Medulla oblongata (tissue), 1 donor: ENCODE data around the gene BCL11B.
"Not testable (repeated sequence)": the region's sequence is repeated elsewhere in the genome, so short reads cannot be mapped to it uniquely, and the experiment has no call there.

ENCODE experiments used
- DNase-seq: peaks from one replicate; pipeline ENCODE4 v3.0.0-alpha.2; 2015; ENCODE audit errors: extremely low spot score

Gene BCL11B

DNA sequence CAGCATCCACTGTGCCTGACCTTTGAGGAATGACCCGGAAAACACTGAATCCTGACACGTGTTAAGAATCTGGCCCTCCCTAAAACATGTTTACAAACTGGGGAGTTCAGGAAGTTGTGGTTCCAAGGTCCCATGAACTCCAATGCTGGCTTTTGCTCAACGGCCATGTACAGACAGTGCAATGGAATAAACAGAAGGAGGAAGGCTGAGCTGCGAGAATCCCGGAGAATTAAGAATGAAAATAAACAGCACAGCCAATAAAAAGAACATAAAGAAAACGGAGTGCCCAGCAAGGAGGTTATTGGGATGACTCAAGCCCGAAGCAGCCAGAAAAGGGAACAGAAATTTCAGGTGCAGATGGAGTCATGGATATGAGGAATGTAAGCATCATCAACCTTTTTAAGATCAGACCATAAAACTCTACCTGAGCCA is 32.3 kb downstream of the BCL11B start:
- no peak for DNase-seq

- no peak for DNase-seq
Observed at GRCh38 chr14:99238216-99238615, 33.8 kb downstream of the BCL11B start.

- DNase-seq = no peak
Observed at GRCh38 chr14:99237288-99237687, 34.7 kb downstream of the BCL11B start.

GRCh38 chr14:99236386-99237138 is 35.4 kb downstream of the BCL11B start:
- DNase-seq = no peak

DNA sequence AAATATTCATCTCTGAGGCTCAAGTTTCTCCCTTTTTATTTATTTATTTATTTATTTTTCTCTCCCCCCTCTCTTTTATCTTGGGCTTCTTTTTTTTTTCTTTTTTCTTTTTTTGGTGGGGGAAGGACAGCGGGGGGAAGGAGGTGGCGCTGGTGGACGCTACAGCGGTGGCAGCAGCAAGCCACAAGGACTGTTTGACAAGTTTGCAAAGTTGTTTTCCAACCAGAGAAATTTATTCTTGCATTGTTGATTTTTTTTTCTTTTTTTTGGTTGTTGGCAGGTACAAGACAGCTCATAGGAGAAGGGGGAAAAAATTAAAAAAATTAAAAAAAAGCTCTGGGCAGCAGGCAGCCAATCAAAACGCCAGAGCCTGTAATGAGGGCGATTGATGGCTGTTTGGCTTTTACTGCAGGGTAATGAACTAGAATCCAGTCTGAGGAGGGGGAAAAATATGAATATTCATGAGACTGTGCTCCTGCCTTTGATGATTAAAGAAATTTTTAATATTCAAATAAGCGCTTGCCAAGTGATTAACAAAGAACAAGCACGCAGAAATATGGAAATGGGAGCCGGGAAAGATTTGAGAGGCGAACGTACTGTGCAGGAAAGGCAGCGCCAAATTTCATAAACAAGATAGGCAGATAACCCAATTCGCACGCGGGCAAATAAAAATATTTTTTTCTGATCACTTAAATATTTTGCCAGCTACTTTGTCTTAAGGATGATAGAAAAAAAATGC is 36.2 kb downstream of the BCL11B start:
- no peak for DNase-seq

- DNase-seq = no peak
Observed at GRCh38 chr14:99234961-99235571, 36.9 kb downstream of the BCL11B start.

GRCh38 chr14:99234355-99234754 is 37.6 kb downstream of the BCL11B start:
- DNase-seq = no peak

- DNase-seq = no peak
Observed at GRCh38 chr14:99233222-99234035, 38.6 kb downstream of the BCL11B start.

DNA sequence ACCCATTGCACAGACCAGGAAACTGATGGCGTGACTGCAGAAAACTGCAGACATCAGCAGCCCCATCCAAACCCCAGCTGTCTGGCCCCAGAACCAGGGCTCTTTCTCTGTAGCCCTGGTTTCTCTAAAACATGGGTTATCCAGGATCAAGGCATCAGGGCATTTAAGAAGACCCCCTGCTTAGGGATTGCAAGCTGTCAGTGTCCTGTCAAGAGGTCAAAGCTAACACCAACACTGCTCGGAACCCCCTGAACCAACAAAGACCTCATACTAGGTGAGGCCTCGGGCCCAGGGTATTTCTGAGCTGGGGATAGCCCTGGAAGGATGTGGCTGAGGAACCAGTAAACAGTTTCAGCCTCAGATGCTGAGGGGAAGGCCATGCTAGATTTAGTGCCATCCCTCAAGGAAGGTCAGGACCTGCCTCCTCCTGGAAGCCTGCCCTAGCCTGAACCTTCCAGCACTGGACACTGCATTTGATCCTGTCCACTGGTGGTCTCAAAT is 39.2 kb downstream of the BCL11B start:
- DNase-seq = no peak

GRCh38 chr14:99231850-99232713 is 39.9 kb downstream of the BCL11B start:
- DNase-seq = no peak

DNA sequence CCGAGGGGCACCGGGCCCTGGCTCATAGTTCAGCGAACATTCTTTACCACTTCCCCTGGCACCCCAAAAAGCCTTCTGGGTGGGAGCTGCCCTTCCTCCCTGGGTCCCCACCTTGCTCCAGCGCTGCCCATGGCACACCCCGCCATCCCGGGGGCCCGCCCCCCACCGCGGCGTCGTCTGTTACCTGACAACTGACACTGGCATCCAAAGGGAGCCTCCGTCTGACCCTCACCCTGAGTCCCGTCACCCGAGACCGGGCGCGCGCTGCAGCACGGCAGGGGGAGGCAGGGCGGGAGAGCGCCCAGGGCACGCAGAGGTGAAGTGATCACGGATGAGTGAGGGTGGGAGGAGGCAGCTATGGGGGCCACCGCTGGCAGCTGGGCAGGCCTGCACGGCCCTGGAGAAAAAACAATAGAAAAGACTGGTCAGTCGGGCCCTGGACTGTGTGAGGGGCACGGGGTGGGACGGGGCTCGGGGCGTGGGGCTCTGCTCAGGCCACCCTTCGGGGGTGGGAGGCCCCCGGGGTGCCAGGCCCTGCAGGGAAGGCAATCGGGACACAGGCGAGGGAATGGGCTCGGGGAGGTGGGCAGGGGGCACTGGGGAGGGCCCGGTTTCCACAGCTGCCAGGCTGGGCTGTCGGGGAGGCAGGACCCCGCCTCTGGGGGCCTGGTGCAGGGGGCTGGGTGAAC is 40.7 kb downstream of the BCL11B start:
- DNase-seq = no peak

- no peak for DNase-seq
Observed at GRCh38 chr14:99230208-99231151, 41.5 kb downstream of the BCL11B start.

GRCh38 chr14:99229654-99230207 is 42.3 kb downstream of the BCL11B start:
- DNase-seq = no peak

GRCh38 chr14:99228760-99229159 is 43.2 kb downstream of the BCL11B start:
- DNase-seq = not testable (repeated sequence)

- no peak for DNase-seq
Observed at GRCh38 chr14:99226687-99227086, 45.3 kb downstream of the BCL11B start.

DNA sequence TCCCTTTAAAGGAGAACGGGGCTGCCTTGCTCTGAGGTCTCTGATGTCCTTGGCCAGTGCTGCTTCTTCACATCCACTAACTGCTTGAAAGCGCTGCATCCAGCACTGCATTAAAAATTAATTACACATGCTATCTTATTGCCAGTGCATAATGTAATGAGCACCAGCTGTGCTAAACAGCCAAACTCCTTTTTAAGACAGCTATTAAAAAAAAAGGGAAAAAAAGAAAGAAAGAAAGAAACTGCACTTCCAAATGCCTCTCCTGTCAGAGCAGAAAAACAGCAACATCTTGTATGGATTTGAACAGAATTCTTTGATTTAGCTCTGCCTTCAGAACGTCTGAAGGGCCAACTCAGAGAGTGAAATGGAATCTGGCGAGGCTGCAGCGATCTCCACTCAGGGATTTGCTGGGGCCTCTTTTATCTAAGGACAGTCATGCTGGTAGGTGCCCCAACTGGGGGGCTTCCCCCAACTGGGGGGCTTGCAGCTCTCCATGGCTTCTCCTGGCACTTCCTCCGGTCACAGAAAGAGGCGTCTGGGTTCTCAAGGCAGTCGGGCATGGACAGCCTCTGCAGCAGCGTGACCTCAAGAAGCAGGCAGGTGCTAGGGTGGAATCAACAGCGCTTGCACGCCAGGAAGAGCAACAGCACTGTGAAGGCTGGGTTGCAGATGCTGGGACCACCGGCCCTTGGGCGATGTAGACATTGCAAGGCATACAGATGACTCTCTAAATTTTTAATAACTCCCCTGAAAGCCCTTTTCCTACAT is 46.4 kb downstream of the BCL11B start:
- no peak for DNase-seq

DNA sequence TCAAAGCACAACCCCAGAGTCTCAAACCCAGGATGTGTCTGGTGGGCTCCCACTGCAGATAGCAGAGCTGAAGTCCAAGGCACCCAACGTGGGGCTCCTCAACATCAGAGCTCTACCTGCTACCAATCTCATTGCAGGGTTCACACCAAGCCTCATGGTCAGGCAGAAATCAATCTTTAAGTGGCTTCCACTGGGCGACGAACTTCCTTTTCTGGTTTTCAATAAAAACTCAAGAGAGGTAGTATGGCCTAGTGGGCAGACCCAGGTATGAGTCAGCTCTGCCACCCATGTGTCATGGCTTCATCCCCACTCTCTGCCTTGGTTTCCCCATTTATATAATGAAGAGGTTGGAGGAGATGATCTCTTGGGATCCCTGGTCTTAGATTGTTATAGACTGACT is 47.0 kb downstream of the BCL11B start:
- no peak for DNase-seq
